H1 (cell line): ENCODE results near the gene MYBPC1.

ENCODE experiments used
- ATF3 ChIP-seq: IDR thresholded peaks from 2 replicates; pipeline ENCODE4 v1.6.1; 2011; ENCODE audit warnings: low read depth, mild to moderate bottlenecking, low read length; ENCODE audit not compliant: insufficient read depth
- CEBPB ChIP-seq: IDR thresholded peaks from 2 replicates; pipeline ENCODE4 v1.6.1; 2012; ENCODE audit warnings: low read depth, low read length
- CTCF ChIP-seq, 3 experiments: IDR thresholded peaks; 1 replicate in 2 of 3; 2 replicates in 1 of 3; pipeline versions ENCODE4 v1.5.1 to v1.6.1; 2011; ENCODE audit warnings: low read length in 3 of 3, mild to moderate bottlenecking in 3 of 3, inconsistent platforms in 2 of 3, low read depth in 1 of 3, moderate library complexity in 1 of 3; ENCODE audit not compliant: insufficient read depth in 1 of 3; ENCODE audit errors: control extremely low read depth in 1 of 3
- GABPA ChIP-seq: IDR thresholded peaks from 2 replicates; pipeline ENCODE4 v1.6.1; 2011; ENCODE audit warnings: mild to moderate bottlenecking, low read length, moderate library complexity, borderline replicate concordance; ENCODE audit not compliant: insufficient read depth
- POLR2AphosphoS5 ChIP-seq: IDR thresholded peaks from 2 replicates; pipeline ENCODE4 v1.6.1; 2011; ENCODE audit warnings: low read depth, low read length
- POU5F1 ChIP-seq: IDR thresholded peaks from 2 replicates; pipeline ENCODE4 v1.6.1; 2011; ENCODE audit warnings: low read depth, mild to moderate bottlenecking, low read length, moderate library complexity
- RAD21 ChIP-seq, 2 experiments: IDR thresholded peaks in 1 of 2; conservative IDR thresholded peaks in 1 of 2; 2 replicates each; pipeline ENCODE4 v1.6.1; 2011; ENCODE audit warnings: low read depth in 2 of 2, low read length in 2 of 2, improper control_type of control experiment in 1 of 2, inconsistent platforms in 1 of 2, mild to moderate bottlenecking in 1 of 2, moderate library complexity in 1 of 2
- RFX5 ChIP-seq: IDR thresholded peaks from 2 replicates; pipeline ENCODE4 v1.6.1; 2011; ENCODE audit warnings: low read depth, low read length, improper control_type of control experiment, borderline replicate concordance
- RNF2 ChIP-seq: fragments of 200-900, 300-1000 bp; sonication (generic); IDR thresholded peaks from 2 replicates; pipeline ENCODE4 v1.7.1; 2016; ENCODE audit warnings: borderline replicate concordance, low read depth, mild to moderate bottlenecking, antibody characterized with exemption, low read length; ENCODE audit not compliant: poor library complexity, severe bottlenecking; ENCODE audit errors: missing control alignments
- SP1 ChIP-seq: IDR thresholded peaks from 2 replicates; pipeline ENCODE4 v1.6.1; 2011; ENCODE audit warnings: low read depth, low read length

GRCh38 chr12:101680240-101680639 is 85.5 kb downstream of the MYBPC1 start:
- TF ChIP-seq CTCF (IDR thresholded peaks at IDR 0.05; ENCODE audit: control extremely low read depth in 1 of 3, insufficient read depth in 1 of 3, low read depth in 1 of 3, low read length in 3 of 3): no peak
- no peak for TF ChIP-seq ATF3
- no peak for TF ChIP-seq RFX5
- TF ChIP-seq POU5F1: no peak
- no peak for TF ChIP-seq POLR2AphosphoS5
- no peak for TF ChIP-seq SP1
- TF ChIP-seq RNF2: no peak
- no peak for TF ChIP-seq CEBPB
- no peak for TF ChIP-seq RAD21 (IDR thresholded peaks at IDR 0.05 in 1 of 2, conservative IDR thresholded peaks at IDR 0.05 in 1 of 2; ENCODE audit: low read depth in 2 of 2, low read length in 2 of 2)
- no peak for TF ChIP-seq GABPA
